GM20431 (cell line): ENCODE data around the gene SSRP1.

ENCODE experiments used
- in situ Hi-C: fragments of 300-500 bp; cut with MseI, MboI; formaldehyde crosslinking; loops from one replicate; pipeline ENCODE4 v1.15.0; 2020; ENCODE audit warnings: low sequenced_read_pairs; ENCODE audit not compliant: unreplicated experiment

Gene SSRP1

DNA sequence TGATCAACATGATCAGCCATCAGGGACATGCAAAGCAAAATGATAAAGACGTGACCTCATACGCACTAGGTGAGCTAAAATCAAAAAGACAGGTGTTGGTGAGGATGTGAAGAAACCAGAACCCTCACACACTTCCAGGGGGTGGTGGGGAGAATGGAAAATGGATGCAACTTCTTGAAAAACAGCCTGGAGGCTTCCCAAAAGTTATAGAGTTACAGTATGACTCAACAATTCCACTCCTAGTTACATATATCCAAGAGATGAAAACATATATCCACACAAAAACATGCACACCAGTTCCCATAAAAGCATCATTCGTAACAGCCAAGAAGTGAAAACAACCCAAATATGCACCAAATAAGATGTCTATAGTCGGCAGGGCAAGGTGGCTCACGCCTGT is 56.6 kb downstream of the SSRP1 start:
- in situ Hi-C loops, result no loop called here

- in situ Hi-C loops, result no loop called here
Observed at GRCh38 chr11:57278721-57279095, 57.0 kb downstream of the SSRP1 start.

DNA sequence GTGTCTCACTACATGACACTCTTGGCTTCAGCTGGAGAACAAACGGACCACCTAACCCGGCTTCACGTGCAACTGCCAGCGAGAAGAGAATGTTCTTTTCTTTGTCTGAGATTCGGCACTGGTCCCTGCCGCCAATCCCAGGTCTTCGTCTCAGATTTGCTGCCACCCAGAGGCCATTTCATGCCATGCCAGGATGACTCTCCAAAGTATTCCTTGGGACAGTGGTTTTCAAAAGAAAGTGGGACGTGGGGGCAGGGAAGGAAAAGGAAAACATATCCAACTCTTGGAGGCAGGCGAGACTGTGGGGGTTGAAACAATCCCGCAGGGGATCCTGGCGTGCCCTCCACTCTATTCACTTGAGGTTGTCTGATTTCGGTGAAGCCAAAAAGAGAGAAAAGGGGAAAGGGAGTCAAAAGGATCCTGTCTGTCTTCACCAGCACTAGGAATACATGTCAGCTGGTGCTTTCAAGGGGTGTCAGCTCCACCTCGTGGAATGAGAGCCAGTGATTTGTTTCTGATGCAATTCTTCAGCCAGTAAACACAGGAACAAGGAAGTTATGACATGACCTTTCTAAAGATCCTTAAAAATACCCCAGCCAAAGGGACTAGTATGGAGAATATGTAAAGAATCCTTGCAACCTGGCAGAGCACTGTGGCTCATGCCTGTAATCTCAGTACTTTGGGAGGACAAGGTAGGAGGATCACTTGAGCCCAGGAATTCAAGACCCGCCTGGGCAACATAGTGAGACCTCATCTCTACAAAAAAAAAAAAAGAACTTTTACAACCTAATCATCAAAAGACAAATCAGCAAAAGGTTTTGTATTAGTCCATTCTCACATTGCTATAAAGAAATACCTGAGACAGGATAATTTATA is 57.6 kb downstream of the SSRP1 start:
- in situ Hi-C loops, result no loop called here

GRCh38 chr11:57276971-57277675 is 58.6 kb downstream of the SSRP1 start:
- in situ Hi-C loops, result no loop called here

DNA sequence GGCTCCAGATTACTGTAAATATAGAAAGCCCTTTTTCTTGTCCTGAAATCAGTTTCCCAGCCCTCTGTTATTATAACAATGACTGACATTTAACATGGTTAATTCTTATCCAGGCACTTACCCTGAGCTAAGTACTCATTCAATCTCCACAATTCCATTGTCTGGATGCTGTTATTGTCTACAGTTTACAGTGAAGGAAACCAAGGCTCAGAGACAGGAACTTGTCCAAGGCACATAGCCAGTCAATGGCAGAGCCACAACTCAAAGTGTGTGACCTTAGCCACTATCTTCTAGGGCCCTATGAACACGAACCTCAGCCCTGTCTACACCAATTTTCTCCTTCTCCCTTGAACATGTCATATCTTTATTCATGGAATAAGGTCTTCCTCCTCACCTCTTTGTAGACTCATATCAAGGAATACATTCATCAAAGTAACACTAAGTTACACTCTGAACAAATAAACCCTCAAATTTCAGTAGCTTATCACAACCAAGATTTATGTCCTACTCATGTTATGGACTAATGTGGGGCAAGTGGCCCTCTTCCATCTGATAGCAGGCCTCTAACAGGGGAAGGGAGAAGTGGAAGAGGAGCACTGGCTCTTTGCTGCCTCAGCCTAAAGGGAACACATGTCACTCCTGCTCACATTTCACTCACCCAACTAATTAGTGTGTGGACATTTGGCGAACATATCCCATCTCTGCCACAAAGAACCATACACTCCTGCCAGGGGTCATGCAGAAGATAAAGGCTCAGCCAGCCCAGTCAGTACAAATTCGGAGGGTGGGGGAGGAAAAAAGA is 59.3 kb downstream of the SSRP1 start:
- in situ Hi-C loops, result no loop called here
